Hepatocyte (in vitro differentiated cells): ENCODE measurements around the gene PLGRKT. TPM values are rescaled to one million over a fixed set of nuclear protein-coding genes. Genes with fewer than 3 reads are reported as not detected.

Experiments used
- DNase-seq: peaks from one replicate; pipeline ENCODE4 v3.0.0-alpha.2; 2016; ENCODE audit warnings: low spot score
- H2AFZ ChIP-seq: fragments of 200-600 bp; sonication (generic); 2 replicates; pipeline ENCODE4 v1.6.0; 2016; ENCODE audit warnings: antibody characterized with exemption, mild to moderate bottlenecking
- H3K27ac ChIP-seq: fragments of 200-600 bp; sonication (generic); 2 replicates; pipeline ENCODE4 v1.5.1; 2016; ENCODE audit warnings: mild to moderate bottlenecking
- H3K27me3 ChIP-seq: fragments of 200-600 bp; sonication (generic); 2 replicates; pipeline ENCODE4 v1.6.1; 2016
- H3K36me3 ChIP-seq: fragments of 200-600 bp; sonication (generic); replicated peaks from 2 replicates; pipeline ENCODE4 v1.5.1; 2016; ENCODE audit warnings: low read depth; ENCODE audit not compliant: insufficient read depth
- H3K4me1 ChIP-seq: fragments of 200-600 bp; sonication (generic); 2 replicates; pipeline ENCODE4 v1.5.1; 2016; ENCODE audit warnings: mild to moderate bottlenecking, moderate library complexity; ENCODE audit not compliant: insufficient read depth
- H3K4me2 ChIP-seq: fragments of 200-600 bp; sonication (generic); 2 replicates; pipeline ENCODE4 v1.6.0; 2016
- H3K4me3 ChIP-seq: fragments of 200-600 bp; sonication (generic); 2 replicates; pipeline ENCODE4 v1.5.1; 2016; ENCODE audit warnings: mild to moderate bottlenecking
- H3K79me2 ChIP-seq: fragments of 200-600 bp; sonication (generic); 2 replicates; pipeline ENCODE4 v1.6.0; 2017; ENCODE audit warnings: mild to moderate bottlenecking
- H3K9me2 ChIP-seq: fragments of 200-600 bp; sonication (generic); replicated peaks from 2 replicates; pipeline ENCODE4 v1.6.0; 2017; ENCODE audit warnings: mild to moderate bottlenecking; ENCODE audit not compliant: insufficient read depth
- H3K9me3 ChIP-seq: fragments of 200-600 bp; sonication (generic); 2 replicates; pipeline ENCODE4 v1.5.1; 2016; ENCODE audit warnings: low read depth, mild to moderate bottlenecking
- H4K20me1 ChIP-seq: fragments of 200-600 bp; sonication (generic); 2 replicates; pipeline ENCODE4 v1.6.0; 2016; ENCODE audit warnings: mild to moderate bottlenecking; ENCODE audit not compliant: insufficient read depth, poor library complexity, severe bottlenecking
- EZH2 ChIP-seq: fragments of 200-600 bp; sonication (generic); IDR thresholded peaks from 2 replicates; pipeline ENCODE4 v1.6.1; 2016; ENCODE audit warnings: antibody characterized with exemption, mild to moderate bottlenecking, borderline replicate concordance
- EZH2phosphoT487 ChIP-seq: fragments of 200-600 bp; sonication (generic); IDR thresholded peaks from one replicate; pipeline ENCODE4 v1.6.1; 2018; ENCODE audit warnings: antibody characterized with exemption, mild to moderate bottlenecking, low read depth, moderate library complexity; ENCODE audit not compliant: unreplicated experiment, severe bottlenecking
- WGBS: methylation state at CpG from one replicate; pipeline ENCODE4 v1.1.6; 2016; ENCODE audit warnings: low lambda C conversion rate; ENCODE audit errors: missing lambda C conversion rate; 5-methylcytosine and 5-hydroxymethylcytosine counted together
- polyA plus RNA-seq: library from polyadenylated mRNA; unstranded; fragments of >200 nt; fragmentation: Nextera tagmentation; extraction: Ambion mirVana; gene quantifications from 2 replicates; pipeline ENCODE4 v1.2.1, GENCODE V29; 2016
- total RNA-seq: library from RNA; depleted of rRNA; stranded (reverse); fragments of >200 nt; gene quantifications from 2 replicates; pipeline ENCODE4 v1.2.3, GENCODE V29; 2014
- TF ChIP-seq, protein P1 (sequence below): fragments of 200-600 bp; sonication (generic); IDR thresholded peaks from 2 replicates; pipeline ENCODE4 v1.5.1; 2016; ENCODE audit warnings: antibody characterized with exemption, mild to moderate bottlenecking; ENCODE audit not compliant: poor library complexity

Gene PLGRKT
- total and polyA plus RNA-seq, 2 experiments from 2014 or later = 13.6 to 18.0 TPM

DNA sequence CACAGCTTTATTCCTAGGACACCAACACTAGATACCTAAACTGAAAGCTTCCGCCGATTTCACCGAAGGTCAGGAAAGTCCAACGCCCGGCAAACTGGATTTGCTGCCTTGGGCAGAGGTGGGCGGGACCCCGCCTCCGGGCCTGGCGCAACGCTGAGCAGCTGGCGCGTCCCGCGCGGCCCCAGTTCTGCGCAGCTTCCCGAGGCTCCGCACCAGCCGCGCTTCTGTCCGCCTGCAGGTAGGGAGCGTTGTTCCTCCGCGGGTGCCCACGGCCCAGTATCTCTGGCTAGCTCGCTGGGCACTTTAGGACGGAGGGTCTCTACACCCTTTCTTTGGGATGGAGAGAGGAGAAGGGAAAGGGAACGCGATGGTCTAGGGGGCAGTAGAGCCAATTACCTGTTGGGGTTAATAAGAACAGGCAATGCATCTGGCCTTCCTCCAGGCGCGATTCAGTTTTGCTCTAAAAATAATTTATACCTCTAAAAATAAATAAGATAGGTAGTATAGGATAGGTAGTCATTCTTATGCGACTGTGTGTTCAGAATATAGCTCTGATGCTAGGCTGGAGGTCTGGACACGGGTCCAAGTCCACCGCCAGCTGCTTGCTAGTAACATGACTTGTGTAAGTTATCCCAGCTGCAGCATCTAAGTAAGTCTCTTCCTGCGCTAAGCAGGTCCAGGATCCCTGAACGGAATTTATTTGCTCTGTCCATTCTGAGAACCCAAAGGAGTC is 12.8 kb upstream of the PLGRKT start, which contains the start of gene CD274:
Gene CD274 (plus strand): TSS at position 184 of the 733 bp plus-strand sequence. CDS start 5,572 bp downstream, outside the sequence.
- Histone ChIP-seq H4K20me1 (no peaks in the 10 kb centered on the region), H3K4me3 (peak within 1 kb of the TSS; percentile 9), H3K4me2 (peak within 1 kb of the TSS; percentile 74), H3K9me3 (no peaks in the 10 kb centered on the region), H3K27me3 (no peaks in the 10 kb centered on the region), H3K4me1 (no peaks in the 10 kb centered on the region), H3K36me3 (no peaks in the 10 kb centered on the region), H2AFZ (peak within 1 kb of the TSS; percentile 80), H3K79me2 (no peaks in the 10 kb centered on the region), H3K9me2 (no peaks in the 10 kb centered on the region), H3K27ac (peak within 1 kb of the TSS; percentile 15)
- WGBS = 12% methylated on average over 36 of the region's 36 CpGs
- peak; percentile 93 for DNase-seq
- TF ChIP-seq, protein P1, sequence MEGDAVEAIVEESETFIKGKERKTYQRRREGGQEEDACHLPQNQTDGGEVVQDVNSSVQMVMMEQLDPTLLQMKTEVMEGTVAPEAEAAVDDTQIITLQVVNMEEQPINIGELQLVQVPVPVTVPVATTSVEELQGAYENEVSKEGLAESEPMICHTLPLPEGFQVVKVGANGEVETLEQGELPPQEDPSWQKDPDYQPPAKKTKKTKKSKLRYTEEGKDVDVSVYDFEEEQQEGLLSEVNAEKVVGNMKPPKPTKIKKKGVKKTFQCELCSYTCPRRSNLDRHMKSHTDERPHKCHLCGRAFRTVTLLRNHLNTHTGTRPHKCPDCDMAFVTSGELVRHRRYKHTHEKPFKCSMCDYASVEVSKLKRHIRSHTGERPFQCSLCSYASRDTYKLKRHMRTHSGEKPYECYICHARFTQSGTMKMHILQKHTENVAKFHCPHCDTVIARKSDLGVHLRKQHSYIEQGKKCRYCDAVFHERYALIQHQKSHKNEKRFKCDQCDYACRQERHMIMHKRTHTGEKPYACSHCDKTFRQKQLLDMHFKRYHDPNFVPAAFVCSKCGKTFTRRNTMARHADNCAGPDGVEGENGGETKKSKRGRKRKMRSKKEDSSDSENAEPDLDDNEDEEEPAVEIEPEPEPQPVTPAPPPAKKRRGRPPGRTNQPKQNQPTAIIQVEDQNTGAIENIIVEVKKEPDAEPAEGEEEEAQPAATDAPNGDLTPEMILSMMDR = peak; percentile 74
- TF ChIP-seq EZH2phosphoT487 = no peak
- TF ChIP-seq EZH2 = no peak

DNA sequence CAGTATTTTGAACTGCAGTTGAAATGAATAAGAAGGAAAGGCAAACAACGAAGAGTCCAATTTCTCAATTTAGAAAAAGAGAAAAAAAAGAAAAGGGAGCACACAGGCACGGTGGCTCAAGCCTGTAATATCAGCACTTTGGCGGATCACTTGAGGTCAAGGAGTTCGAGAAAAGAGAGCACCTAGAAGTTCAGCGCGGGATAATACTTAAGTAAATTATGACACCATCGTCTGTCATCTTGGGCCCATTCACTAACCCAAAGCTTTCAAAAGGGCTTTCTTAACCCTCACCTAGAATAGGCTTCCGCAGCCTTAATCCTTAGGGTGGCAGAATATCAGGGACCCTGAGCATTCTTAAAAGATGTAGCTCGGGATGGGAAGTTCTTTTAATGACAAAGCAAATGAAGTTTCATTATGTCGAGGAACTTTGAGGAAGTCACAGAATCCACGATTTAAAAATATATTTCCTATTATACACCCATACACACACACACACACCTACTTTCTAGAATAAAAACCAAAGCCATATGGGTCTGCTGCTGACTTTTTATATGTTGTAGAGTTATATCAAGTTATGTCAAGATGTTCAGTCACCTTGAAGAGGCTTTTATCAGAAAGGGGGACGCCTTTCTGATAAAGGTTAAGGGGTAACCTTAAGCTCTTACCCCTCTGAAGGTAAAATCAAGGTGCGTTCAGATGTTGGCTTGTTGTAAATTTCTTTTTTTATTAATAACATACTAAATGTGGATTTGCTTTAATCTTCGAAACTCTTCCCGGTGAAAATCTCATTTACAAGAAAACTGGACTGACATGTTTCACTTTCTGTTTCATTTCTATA is 12.0 kb upstream of the PLGRKT start:
- Histone ChIP-seq H4K20me1 (no peaks in the 10 kb centered on the region), H3K9me3 (no peaks in the 10 kb centered on the region), H3K4me1 (no peaks in the 10 kb centered on the region), H3K4me2 (peak overlapping the region; percentile 74), H3K27ac (peak overlapping the region; percentile 15), H2AFZ (peak overlapping the region; percentile 80), H3K36me3 (no peaks in the 10 kb centered on the region), H3K27me3 (no peaks in the 10 kb centered on the region), H3K79me2 (no peaks in the 10 kb centered on the region), H3K4me3 (peak overlapping the region; percentile 9), H3K9me2 (no peaks in the 10 kb centered on the region)
- no peak for DNase-seq
- 78% methylated on average over 15 of the region's 15 CpGs for WGBS
- TF ChIP-seq EZH2 (no peak), EZH2phosphoT487 (no peak)
- TF ChIP-seq, protein P1 = no peak

DNA sequence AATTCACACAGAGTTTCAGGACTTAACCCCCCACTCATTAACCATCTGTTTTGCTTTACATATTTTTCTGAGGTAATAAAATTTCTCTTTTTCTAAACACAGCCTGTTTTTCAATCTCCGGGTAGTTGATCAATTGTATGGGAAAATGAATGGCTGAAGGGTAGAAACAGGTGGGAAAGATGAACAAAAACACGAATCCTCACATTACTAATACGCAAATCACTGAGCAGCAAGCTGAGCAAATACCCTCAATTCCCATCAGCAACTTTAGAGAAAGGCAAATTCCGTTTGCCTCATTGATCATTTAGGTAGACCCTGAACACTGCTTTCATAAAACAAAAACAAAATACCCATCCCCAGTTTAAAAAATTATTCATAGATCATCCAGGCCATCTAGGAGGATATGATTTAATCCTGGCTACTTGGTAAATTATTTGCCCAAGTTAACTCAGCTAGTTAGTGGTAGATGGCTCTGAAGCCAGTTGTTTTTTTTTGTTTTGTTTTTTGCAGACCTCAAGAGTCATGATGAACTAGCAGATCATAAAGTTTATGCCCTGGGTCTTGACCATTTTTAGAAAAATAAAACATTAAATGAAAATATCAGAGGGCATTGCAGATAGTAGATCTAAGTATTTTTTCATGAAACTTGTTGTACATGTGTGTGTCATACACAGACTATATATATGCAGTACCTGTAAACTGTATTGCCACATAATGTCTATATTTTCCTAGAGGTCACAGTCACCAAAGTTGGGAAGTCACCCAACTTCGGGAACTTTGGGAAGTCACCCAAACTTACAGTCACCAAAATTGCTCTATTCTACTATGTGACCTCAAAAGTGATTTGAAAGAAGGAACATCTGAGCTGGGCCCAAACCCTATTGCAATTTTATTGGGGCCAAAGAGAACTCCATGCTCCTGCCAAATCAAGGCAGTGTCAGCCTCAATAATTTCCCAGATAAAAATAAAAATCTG is 11.0 kb upstream of the PLGRKT start:
- Histone ChIP-seq H3K4me3 (no peak overlapping the region), H3K36me3 (no peaks in the 10 kb centered on the region), H3K27ac (no peak overlapping the region), H3K4me2 (no peak overlapping the region), H3K9me2 (no peaks in the 10 kb centered on the region), H3K27me3 (no peaks in the 10 kb centered on the region), H3K9me3 (no peaks in the 10 kb centered on the region), H3K4me1 (no peaks in the 10 kb centered on the region), H2AFZ (peak overlapping the region; percentile 80), H3K79me2 (no peaks in the 10 kb centered on the region), H4K20me1 (no peaks in the 10 kb centered on the region)
- no peak for DNase-seq
- no peak for TF ChIP-seq EZH2phosphoT487
- TF ChIP-seq EZH2 = no peak
- TF ChIP-seq, protein P1 = no peak
- WGBS = 92% methylated on average over 5 of the region's 5 CpGs
